HepG2 (cell line): ENCODE measurements around the gene TIMP4.

ENCODE experiments used
- ARNTL ChIP-seq: sonication (generic); formaldehyde crosslinking; IDR thresholded peaks from 2 replicates; pipeline ENCODE4 v1.4.0; 2020; ENCODE audit warnings: mild to moderate bottlenecking, missing genetic modification reagents
- CTCF ChIP-seq: sonication (generic); formaldehyde crosslinking; IDR thresholded peaks from 2 replicates; pipeline ENCODE4 v1.5.0; 2020; ENCODE audit warnings: mild to moderate bottlenecking, missing genetic modification reagents, moderate library complexity
- FOSL1 ChIP-seq: sonication (generic); formaldehyde crosslinking; IDR thresholded peaks from 2 replicates; pipeline ENCODE4 v1.9.0; 2021; ENCODE audit warnings: missing genetic modification reagents, borderline replicate concordance
- FOSL2 ChIP-seq: sonication (generic); formaldehyde crosslinking; IDR thresholded peaks from 2 replicates; pipeline ENCODE4 v1.4.0; 2020; ENCODE audit warnings: missing genetic modification reagents
- FOXA1 ChIP-seq, 2 experiments: fragments of 450-650 bp in 1 of 2; sonication (generic) in 1 of 2; formaldehyde crosslinking in 1 of 2; IDR thresholded peaks; 2 replicates each; pipeline versions ENCODE4 v1.4.0 to v1.6.1; 2016 to 2020; ENCODE audit warnings: missing genetic modification reagents in 1 of 2
- ZNF33B ChIP-seq: sonication (generic); formaldehyde crosslinking; IDR thresholded peaks from 2 replicates; pipeline ENCODE4 v1.5.1; 2020; ENCODE audit warnings: mild to moderate bottlenecking, missing genetic modification reagents

- no peak for TF ChIP-seq ZNF33B
- TF ChIP-seq FOXA1 (IDR thresholded peaks at IDR 0.05): no peak
- TF ChIP-seq FOXA1 (CRISPR knock-in tag; IDR thresholded peaks at IDR 0.05): no peak
- TF ChIP-seq FOSL1 (CRISPR knock-in tag): no peak
- no peak for TF ChIP-seq ARNTL (CRISPR knock-in tag)
- TF ChIP-seq FOSL2 (CRISPR knock-in tag): no peak
- TF ChIP-seq CTCF: no peak
Measured at GRCh38 chr3:12148183-12148940, 10.3 kb downstream of the TIMP4 start.
